HG03558 (cell line): ENCODE results near the gene AFDN.

ENCODE experiments used
- ATAC-seq: cut with Tn5 transposase; IDR thresholded peaks from one replicate; pipeline ENCODE4 v1.9.1; 2021; ENCODE audit warnings: moderate number of reproducible peaks; ENCODE audit not compliant: unreplicated experiment; ENCODE audit errors: extremely low read depth

AFDN gene

GRCh38 chr6:167944130-167944529, 117.4 kb downstream of the AFDN start:
- ATAC-seq: no peak

- ATAC-seq: no peak
Observed at GRCh38 chr6:167946007-167946406, 119.3 kb downstream of the AFDN start.

- ATAC-seq: no peak
Observed at GRCh38 chr6:167946604-167947003, 119.9 kb downstream of the AFDN start.

GRCh38 chr6:167947716-167948115, 121.0 kb downstream of the AFDN start:
- ATAC-seq: no peak

- ATAC-seq: no peak
Observed at GRCh38 chr6:167948716-167949115, 122.0 kb downstream of the AFDN start.

- no peak for ATAC-seq
Observed at GRCh38 chr6:167949121-167949684, 122.5 kb downstream of the AFDN start.

- no peak for ATAC-seq
Observed at GRCh38 chr6:167951781-167952511, 125.2 kb downstream of the AFDN start.

- ATAC-seq: no peak
Observed at GRCh38 chr6:167952512-167952859, 125.8 kb downstream of the AFDN start.

GRCh38 chr6:167953551-167953950, 126.8 kb downstream of the AFDN start:
- no peak for ATAC-seq

GRCh38 chr6:167954151-167954550, 127.4 kb downstream of the AFDN start:
- ATAC-seq: no peak

GRCh38 chr6:167956491-167956890, 129.8 kb downstream of the AFDN start:
- ATAC-seq: no peak

GRCh38 chr6:167956983-167957492, 130.3 kb downstream of the AFDN start:
- no peak for ATAC-seq

GRCh38 chr6:167957626-167958025, 130.9 kb downstream of the AFDN start:
- ATAC-seq: no peak

- ATAC-seq: no peak
Observed at GRCh38 chr6:167960579-167960978, 133.9 kb downstream of the AFDN start.

- ATAC-seq: no peak
Observed at GRCh38 chr6:167962711-167963110, 136.0 kb downstream of the AFDN start.

GRCh38 chr6:167963589-167964057, 136.9 kb downstream of the AFDN start:
- ATAC-seq: no peak

- no peak for ATAC-seq
Observed at GRCh38 chr6:167965592-167966539, 139.2 kb downstream of the AFDN start.

GRCh38 chr6:167966540-167966905, 139.8 kb downstream of the AFDN start:
- no peak for ATAC-seq

- no peak for ATAC-seq
Observed at GRCh38 chr6:167968091-167968490, 141.4 kb downstream of the AFDN start.

GRCh38 chr6:167970230-167970629, 143.5 kb downstream of the AFDN start:
- no peak for ATAC-seq

GRCh38 chr6:167972193-167972592, 145.5 kb downstream of the AFDN start:
- no peak for ATAC-seq
